Measurements from ENCODE around the gene ACR.

DNA sequence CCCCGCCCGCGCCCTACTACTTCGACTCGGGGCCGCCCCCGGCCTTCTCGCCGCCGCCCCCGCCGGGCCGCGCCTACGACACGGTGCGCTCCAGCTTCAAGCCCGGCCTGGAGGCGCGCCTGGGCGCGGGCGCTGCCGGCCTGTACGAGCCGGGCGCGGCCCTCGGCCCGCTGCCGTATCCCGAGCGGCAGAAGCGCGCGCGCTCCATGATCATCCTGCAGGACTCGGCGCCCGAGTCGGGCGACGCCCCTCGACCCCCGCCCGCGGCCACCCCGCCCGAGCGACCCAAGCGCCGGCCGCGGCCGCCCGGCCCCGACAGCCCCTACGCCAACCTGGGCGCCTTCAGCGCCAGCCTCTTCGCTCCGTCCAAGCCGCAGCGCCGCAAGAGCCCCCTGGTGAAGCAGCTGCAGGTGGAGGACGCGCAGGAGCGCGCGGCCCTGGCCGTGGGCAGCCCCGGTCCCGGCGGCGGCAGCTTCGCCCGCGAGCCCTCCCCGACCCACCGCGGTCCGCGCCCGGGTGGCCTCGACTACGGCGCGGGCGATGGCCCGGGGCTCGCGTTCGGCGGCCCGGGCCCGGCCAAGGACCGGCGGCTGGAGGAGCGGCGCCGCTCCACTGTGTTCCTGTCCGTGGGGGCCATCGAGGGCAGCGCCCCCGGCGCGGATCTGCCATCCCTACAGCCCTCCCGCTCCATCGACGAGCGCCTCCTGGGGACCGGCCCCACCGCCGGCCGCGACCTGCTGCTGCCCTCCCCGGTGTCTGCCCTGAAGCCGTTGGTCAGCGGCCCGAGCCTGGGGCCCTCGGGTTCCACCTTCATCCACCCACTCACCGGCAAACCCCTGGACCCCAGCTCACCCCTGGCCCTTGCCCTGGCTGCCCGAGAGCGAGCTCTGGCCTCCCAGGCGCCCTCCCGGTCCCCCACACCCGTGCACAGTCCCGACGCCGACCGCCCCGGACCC lies 17.4 kb upstream of the ACR start:
- TF ChIP-seq, protein P1, sequence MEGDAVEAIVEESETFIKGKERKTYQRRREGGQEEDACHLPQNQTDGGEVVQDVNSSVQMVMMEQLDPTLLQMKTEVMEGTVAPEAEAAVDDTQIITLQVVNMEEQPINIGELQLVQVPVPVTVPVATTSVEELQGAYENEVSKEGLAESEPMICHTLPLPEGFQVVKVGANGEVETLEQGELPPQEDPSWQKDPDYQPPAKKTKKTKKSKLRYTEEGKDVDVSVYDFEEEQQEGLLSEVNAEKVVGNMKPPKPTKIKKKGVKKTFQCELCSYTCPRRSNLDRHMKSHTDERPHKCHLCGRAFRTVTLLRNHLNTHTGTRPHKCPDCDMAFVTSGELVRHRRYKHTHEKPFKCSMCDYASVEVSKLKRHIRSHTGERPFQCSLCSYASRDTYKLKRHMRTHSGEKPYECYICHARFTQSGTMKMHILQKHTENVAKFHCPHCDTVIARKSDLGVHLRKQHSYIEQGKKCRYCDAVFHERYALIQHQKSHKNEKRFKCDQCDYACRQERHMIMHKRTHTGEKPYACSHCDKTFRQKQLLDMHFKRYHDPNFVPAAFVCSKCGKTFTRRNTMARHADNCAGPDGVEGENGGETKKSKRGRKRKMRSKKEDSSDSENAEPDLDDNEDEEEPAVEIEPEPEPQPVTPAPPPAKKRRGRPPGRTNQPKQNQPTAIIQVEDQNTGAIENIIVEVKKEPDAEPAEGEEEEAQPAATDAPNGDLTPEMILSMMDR (conservative IDR thresholded peaks at IDR 0.05), result no peak
- no peak for TF ChIP-seq EZH2 (IDR thresholded peaks at IDR 0.05; ENCODE audit: low read depth)

Measured in PC-9 (cell line).